HG02798 (cell line): ENCODE results near the gene ACTN4.

Source experiments
- ATAC-seq: cut with Tn5 transposase; IDR thresholded peaks from one replicate; pipeline ENCODE4 v1.9.1; 2021; ENCODE audit warnings: mild to moderate bottlenecking; ENCODE audit not compliant: unreplicated experiment, poor library complexity

Gene ACTN4

DNA sequence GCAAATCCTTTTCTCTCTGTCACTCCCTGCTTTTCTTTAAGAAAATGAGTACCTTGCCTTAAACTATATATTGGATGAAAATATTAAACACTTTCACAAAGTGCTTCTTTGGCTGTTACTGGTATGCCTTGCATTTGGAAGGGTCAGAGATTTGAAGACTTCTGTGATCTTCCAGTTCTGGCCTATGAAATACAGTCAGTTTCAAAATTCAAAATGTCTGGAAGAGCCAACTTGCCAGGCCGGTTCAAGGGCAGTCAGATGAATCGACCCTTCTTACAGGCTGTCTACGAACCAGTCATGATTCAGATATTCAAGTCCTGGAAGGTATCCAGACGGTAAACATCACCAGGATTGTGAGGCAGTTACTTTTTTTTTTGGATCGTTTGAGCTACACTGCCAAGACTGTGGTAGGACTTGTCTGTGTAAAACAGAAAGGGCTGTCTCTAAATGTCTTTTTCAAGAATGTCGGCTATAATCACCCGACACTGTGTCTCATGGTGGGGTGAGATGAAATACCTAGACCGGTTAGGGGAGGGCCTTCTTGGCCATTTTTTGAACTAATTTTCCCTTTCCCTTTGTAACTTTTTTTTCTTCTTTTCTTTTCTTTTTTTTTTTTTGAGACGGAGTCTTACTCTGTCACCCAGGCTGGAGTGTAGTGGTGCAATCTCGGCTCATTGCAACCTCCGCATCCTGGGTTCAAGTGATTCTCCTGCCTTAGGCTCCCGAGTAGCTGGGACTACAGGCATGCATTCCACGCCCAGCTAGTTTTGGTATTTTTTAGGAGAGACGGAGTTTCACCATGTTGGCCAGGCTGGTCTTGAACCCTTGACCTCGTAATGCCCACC is 11.2 kb downstream of the ACTN4 start:
- ATAC-seq = no peak

DNA sequence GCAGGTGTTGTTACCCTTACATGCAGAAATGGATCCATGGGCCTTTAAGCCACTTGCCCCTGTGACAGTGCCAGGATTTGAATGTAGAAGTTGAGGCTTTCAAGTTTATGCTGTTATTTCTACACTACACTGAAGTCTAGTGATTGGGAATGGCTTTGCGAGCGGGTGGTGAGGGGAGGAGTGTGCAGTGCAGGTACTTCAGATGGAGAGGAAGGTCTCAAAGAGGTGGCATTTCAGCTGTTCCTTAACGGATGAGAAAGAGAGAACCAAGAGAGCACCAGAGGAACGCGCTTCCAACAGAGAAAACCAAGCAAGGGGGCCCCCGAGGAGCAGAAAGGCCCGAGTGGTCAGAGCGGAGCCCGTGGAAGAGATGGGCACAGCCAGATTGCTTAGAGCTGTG is 13.3 kb downstream of the ACTN4 start:
- ATAC-seq = no peak

DNA sequence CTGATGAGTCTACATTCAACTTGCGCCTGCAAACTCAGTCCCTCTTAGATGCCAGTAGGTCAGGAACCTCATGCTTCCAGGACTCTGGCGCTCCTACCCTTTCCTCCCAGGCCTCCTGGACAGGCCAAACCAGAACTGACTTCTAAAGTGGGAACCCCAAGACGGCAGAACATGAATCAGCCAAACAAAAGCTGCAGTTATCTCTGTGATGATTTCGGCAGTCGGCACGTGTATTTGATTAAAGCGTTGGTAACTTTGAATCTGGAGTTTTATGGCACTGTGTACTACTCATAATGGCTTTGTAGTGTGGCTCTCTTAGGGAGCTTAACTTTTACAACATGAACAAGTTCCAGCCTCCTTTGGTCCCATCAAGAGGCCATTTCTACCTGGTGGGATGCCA is 13.7 kb downstream of the ACTN4 start:
- no peak for ATAC-seq

DNA sequence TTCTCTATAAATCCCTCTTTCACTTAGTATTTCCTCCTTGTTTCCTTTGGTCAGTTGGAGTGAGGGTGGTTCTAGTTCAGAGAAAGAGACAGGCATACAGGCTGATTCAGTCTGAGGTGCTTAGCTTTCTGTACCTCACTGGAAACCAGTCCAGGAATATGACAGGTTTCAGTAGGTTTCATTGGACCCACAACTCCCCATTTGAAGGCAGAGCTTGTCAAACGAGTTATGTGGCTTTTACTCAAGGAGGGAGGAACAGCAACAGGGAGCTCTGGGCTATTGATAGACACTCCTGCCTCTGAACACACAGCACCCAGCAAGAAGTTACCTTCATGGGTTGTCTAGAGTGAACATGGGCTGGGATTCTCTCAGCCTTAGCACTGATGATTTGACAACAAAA is 14.5 kb downstream of the ACTN4 start:
- ATAC-seq = no peak

DNA sequence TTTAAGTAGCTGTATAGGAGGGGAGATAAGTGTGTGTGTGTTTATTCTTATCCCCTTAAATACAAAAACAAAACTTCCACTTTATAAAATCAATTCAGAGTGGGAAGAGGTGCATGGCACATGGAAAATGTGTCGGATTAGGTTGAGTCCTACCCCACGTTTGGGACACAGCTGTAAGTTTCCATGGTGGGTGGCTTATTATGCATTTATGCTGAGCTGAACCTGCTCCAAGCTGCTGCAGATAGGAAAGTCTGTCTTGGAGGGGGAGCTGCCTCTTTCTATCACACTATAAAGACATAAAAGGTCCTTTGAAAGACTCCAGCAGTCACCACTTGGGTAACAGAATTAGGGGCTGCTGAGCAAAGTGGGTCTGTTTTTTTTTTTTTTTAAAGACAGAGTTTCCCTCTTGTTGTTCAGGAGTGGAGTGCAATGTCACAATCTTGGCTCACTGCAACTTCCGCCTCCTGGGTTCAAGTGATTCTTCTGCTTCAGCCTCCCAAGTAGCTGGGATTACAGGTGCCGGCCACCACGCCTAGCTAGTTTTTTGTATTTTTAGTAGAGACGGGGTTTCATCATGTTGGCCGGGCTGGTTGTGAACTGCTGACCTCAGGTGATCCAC is 15.2 kb downstream of the ACTN4 start:
- no peak for ATAC-seq

DNA sequence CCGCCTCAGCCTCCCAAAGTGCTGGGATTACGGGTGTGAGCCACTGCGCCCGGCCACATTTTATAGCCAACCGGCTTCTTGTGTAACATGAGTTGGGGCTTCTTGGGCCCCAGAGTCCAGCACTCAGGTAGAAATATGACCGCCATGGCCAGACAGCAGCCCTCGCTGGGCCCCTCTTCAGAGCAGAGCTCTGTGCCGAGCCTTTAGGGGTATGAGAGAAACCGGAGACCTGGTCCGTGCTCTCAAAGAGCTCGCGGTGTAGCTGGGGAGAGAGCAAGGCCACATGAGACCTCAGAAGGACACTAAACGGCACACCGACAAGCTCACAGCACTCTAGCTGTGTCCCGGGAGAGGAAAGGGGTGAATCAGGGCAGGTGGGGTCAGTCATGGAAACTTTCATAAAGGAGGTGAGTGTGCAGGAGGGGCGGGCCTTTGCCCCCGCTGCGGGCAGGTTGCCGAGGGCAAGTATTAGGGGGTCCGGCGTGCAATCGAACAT is 15.8 kb downstream of the ACTN4 start:
- no peak for ATAC-seq

DNA sequence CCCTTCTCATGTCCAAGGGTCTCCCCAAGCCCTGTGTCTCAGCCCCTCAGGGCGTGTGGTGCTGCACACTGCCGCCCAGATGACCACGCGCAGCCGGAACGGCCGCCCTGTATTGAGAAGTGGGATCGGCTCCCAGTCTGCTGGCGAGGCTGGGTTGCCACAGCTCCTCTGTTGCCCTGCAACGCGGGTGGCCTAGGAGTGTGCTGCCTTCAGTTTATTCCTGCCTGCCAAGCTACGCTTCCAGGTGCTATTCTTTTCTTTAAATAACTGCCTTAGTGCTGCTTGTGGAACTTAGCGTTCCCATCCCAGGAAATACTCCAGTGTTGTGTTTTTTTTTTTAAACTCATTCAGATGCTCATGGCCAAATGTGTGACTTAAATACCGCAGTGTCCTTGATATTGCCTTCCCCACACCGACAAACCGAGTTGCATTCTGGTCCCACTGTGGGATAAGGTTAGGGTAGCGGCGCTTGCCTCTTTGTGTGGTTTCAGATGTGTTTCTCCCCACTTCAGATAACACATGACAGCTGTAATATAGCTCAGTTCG is 16.6 kb downstream of the ACTN4 start:
- no peak for ATAC-seq

DNA sequence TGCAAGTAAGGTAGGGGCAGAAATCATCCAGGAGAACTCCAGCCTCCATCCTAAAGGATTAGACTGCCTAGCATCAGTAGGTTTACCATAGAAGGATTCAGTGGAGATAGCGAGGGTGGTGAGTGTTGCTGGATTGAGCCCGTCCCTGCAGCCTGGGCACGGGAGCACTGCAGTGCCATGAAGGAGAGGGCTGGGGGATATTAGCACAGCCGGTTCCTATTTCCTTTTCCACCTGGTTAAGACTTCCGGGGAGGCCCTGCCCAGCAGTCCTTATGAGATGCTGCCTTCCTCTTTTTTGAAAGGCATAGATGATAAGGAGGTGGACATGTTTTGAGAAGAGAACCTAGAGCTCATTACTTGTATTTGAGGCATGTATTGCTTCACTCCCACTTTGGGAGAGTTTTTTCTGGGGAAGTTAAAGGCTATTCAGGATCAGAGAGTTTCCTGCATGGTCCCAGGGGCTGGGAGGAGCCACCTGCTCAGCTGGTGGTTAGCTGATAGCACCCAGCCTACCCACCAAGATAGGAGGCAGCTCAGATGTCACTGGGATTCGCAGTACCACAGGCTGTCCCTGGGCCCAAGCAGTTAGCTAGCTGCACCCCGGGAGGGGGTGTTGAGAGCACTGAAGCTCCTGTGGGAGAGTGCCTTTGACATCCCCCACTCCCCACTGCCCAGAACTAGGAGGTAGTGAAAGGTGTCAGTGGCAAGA is 17.2 kb downstream of the ACTN4 start:
- ATAC-seq = no peak

DNA sequence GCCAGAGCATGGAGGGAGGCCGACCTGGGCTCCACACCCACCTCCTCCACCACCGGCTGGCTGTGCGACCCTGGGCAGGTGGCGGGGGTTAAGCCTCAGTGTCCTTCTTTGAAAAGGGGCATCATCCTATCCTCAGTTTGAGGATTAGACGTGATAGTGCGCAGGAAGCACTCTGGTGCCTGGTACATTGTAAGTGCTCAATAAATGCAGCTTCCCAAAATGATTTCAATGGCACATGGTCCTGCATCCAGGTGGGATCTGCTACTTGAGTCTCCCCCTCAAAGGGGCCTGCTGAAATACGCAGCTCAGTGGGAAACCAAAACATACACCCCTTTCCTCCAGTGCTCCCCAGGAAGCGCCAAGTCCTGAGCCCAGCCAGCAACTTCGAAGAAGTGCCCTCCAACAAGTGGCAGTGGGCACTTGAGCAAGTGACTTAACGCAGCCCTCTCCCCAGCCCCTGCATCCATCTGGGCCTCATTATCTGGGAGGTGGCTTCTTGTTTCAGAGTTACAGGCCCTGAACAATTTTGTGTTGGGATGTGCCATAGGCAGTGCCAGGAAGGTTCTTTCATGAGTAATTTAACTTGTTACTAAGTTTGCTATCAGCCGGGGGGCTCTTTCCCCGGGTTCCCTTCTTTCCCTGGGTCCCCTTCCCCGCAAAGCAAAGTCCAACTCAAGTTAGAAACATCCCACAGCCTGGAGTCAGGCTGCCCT is 17.9 kb downstream of the ACTN4 start:
- ATAC-seq = no peak

DNA sequence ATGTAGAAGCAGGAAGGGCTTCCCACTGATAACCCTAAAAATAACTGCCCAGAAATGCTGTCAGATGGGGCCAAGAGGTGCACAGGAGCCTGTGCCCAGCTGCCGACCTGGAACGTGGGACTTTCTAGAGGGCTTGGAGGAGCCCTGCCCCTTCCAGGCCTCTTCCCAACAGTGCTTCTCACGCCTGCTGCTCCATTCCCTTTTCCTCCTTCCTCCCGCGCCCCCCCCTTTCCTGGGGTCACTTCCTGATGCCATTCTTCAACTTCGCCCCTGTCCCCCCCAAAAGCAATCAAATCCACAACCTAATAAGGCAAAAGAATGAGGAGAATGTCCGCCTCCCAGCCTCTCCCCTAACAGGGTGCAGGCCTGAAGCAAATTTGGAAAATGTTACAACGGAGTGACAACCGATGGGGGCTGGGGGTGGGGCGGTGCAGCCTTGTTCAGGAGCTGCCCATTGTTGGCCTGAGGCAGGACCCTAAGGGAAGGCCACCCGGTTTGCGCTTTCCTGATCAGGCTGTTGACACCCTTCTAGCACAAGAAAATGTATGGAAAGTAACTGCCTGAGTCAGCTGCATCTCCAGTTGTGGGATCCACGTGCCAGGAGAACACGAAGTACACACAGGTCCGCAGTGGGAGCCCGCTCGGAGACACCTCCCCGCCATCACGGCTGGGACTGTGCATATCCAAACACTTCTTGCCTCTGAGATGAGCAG is 18.7 kb downstream of the ACTN4 start:
- ATAC-seq = no peak

DNA sequence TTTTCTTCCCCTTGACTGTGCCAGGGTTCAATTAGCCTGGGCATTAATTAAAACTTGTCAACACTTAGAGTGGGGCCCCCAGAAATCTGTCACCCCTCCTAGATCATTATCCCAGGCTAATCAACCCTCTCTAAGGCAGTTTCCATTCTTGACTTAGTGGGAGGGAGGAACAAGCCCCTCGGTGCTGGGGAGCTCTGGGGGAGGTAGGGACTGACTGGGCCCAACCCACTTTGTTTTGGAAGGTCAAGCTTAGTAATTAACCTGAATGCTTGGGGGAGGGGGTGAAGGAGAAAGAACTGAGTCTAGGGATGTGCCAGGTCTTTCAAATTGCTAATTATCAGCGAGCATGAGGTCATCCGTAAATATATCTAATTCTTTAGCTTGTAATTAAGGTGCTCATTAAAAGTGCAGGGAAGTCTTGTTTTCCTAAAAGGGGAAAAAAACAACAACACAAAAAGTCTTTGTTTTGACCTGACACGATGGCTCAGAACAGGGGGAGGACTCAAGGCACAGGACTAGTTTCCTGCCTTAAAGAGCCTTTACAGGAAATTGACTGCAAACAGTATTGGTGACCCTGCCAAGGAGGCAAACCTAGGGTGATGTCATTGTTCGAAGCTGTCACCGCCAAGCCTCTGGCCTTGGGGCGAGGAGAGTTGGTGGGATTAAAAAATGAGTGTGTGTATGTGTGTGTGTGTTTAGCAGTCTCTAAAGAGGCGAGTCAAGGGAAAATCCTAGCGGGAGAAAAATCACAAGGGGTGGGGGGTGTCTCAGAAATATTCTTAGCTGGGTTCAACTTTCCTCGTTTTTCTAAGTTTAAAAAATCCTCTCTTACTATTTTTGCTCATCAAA is 19.4 kb downstream of the ACTN4 start:
- no peak for ATAC-seq

DNA sequence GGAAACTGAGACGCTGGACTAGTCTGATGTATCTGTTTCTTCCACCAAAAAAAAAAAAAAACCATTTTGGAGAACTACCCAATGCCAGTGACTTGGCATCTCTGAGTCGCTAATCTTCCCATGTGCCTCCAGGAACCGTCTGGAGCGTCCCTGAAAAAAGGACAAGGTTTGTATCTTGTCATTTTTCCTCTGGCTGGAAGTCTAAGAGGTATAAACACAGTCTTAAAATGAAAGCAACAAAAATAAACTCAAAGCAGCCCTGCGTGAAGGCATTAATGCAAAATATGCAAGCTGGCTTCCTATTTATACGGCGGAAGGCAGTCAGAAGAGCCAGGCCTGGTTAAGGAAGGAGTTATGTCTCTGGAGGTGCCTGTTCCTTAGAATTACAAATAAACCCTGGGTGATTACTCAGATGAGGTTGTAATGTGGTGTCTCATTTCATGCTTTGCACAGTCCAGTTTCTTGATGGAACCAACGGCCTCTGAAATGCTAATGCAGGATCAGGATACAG is 20.3 kb downstream of the ACTN4 start:
- ATAC-seq = no peak

DNA sequence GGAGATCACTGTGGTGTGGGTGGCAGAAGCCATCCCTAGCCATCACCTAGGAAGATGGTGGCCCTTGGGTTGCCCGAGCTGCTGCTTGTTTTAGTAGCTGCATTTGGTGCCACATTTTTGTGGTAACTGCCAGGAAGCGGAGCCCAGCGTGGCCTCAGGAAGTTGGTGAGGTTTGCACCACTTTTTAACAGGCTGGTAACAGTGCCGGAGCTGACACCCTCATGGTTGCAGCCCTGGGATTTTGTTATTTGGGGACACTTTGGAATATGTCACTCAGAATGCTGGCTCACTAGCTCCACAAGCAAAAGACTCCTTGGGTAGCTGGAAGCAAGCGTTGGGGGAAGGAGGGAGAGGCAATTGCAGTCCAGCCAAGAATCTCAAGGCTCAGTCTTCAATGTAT is 22.1 kb downstream of the ACTN4 start:
- ATAC-seq = no peak

DNA sequence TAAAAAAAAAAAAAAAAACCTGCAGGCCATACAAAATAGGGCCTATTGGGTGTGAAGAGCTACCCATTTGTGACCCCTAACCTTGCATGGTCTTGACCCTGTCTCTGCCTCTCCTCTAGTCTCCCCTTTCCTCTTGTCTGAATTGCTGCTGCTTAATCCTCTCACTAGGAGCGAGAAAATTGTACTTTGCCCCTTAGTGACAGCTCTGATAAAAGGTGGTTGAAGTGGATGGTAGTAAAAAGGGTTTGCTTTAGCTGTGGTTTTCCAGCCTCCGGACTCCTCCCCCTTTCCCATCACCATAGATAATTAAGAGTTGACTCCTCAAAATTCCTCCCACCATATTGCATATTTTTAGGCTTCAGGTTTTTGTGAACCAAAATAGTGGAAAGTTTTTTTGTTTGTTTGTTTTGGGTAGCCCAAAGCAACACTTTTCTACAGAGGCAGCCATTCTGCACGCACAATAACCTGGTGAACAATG is 23.5 kb downstream of the ACTN4 start:
- ATAC-seq = no peak

DNA sequence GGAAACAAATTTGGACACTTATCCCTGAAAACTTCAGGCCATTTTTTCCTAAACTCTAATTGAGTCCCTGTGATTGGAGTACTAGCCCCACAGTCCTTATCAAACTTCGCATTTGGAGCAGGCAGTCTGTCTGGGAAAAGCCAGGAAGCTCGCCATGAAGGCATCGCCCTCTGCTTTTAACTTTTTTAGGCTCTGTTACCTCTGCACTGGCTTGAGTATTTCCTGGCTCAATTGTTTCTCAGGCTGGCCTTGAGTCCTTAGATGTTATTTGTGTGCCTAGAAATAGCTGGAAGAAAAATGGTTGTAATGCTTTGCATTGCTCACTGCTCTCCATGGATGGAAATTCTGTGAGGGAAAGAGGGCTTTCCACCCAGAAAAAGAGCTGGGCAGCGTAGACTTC is 24.2 kb downstream of the ACTN4 start:
- ATAC-seq = no peak

DNA sequence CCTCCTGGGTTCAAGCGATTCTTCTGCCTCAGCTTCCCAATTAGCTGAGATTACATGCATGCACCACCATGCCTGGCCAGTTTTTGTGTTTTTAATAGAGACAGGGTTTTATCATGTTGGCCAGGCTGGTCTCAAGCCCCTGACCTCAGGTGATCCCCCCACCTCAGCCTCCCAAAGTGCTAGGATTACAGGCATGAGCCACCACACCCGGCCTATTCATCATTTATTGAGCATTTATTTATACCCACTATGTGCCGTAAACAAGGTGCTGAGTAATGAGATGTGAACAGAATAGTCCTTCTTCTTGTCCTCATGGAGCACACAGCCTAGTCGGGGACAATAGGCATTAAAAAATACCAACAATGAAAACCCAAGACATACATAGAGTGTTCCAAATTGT is 25.6 kb downstream of the ACTN4 start:
- no peak for ATAC-seq

DNA sequence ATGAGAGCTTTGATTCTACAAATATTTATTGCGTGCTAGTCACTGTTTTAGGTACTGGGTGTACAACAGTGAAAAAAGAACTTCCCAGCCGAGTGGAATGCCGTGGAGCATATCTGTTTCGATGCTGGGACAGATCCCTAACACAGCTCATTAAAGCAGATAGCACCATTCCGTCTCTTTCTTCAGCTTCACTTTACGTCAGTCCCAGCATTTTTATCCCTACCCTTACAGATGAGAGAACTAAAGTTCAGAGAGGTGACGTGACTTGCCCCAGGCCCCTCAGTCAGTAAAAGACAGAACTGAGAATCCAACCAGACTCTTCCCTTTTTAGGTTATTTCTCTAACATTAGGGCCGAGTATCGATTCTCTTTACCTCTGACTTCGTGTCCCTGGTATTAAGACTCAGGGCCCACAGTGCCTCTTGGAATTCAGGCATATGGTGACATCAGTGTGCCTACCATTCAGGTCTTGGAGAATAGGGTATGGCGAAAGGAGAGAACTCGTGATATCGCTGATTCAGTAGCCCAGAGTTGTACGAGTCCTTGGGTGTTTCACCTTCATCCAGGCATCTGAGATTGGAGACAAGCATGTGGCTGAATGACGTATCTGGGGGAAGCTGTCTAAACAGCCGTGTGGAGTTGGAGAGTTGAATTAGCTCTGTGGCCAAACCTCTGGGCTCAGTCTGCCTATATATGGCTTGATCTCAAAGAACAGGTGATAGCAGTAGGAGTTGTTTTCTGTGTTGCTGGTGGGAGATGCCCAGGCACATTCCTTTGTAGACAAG is 27.1 kb downstream of the ACTN4 start:
- ATAC-seq = no peak

DNA sequence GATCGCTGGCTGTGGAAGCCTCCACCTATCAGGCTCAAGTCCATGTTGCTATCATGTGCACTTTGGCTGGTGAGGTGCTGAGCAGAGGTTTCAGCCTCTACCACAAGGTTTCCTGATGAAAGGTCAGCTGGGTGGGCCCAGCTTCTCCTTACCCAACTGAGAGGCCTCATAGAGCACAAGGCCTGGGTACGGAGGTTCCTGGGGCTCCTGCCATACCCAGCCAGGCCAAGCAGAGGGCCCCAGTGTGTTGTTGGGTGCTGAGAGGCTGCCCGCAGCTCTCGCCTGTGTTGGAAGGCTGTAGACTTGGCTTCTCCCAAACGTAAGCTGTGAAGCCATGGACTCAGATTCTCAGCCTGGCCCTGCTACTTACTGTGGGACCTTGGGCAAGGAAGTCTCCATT is 28.2 kb downstream of the ACTN4 start:
- no peak for ATAC-seq
